Measurements from ENCODE around the gene CNST. TPM values are rescaled to one million over a fixed set of nuclear protein-coding genes. Genes with fewer than 3 reads are reported as not detected.

Gene CNST, protein sequence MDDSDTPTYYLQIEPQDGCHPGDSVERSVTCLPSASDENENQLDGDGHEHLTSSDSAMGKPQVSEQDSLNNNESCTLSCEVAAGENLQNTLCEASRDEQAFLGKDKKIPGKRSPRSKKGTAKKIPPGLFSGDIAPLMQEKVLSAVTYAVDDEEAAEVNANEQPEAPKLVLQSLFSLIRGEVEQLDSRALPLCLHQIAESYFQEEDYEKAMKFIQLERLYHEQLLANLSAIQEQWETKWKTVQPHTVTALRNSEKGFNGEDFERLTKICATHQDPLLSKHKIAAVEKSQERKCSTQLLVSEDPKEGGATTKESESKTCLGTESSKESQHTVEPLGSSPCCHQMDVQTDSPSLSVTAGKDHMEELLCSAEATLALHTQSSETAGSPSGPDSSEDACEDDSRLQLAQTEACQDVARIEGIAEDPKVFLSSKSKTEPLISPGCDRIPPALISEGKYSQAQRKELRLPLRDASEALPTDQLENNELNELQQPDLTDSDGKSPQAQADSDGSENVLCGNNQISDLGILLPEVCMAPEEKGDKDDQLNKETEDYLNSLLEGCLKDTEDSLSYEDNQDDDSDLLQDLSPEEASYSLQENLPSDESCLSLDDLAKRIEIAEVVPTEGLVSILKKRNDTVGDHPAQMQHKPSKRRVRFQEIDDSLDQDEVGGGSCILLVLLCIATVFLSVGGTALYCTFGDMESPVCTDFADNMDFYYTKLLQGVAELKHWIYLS
- polyA plus RNA-seq (2012; ENCODE audit: insufficient read depth, insufficient read length, low read depth) = 20.5 TPM

DNA sequence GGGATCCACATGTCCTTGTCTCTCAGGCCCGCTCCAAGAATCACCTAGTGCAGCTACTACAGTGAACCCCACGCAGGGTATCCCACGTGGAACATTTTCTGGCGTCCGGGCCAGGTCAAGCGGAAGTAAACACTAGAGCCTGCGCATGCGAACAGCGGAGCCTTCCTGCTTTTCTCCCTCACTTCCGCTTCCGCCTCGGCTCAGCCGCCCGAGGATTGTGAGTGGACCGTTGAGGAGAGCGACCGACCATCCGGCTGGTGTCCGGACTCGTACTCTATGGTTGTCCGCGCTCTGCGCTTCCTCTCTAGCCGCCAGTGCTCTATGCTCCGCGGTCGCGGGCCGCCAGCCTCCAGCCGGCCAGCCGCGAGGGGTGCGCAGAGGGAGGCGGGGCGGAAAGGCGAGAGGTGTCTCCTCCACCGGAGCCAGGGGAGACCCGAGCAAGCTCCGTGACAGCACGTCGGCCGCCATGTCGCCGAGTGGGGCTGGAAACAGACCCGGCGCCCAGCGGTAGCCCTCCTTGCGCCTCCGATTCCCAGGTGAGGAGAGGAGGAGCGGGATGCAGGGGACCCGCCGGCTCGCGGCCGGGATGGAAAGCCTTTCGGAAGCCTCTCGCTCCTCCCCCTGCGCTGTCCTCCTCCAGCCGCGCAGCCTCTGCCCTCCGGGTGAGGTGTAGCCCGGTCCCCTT, at the start of gene CNST, which contains the start of gene TFB2M:
Gene CNST, plus strand, starts transcription at position 329 of the 685 bp plus-strand sequence. CDS start 25,107 bp downstream, outside the sequence.
Gene TFB2M, minus strand, starts transcription at position 134 of the 685 bp plus-strand sequence. Its CDS starts 123 bp downstream, at position 11.
- no peaks in the 10 kb centered on the region for H3K9me3 ChIP-seq
- peak; percentile 98 for DNase-seq
- peaks cover 15% of the 10 kb centered on the region for H3K36me3 ChIP-seq
- TF ChIP-seq, protein P1, sequence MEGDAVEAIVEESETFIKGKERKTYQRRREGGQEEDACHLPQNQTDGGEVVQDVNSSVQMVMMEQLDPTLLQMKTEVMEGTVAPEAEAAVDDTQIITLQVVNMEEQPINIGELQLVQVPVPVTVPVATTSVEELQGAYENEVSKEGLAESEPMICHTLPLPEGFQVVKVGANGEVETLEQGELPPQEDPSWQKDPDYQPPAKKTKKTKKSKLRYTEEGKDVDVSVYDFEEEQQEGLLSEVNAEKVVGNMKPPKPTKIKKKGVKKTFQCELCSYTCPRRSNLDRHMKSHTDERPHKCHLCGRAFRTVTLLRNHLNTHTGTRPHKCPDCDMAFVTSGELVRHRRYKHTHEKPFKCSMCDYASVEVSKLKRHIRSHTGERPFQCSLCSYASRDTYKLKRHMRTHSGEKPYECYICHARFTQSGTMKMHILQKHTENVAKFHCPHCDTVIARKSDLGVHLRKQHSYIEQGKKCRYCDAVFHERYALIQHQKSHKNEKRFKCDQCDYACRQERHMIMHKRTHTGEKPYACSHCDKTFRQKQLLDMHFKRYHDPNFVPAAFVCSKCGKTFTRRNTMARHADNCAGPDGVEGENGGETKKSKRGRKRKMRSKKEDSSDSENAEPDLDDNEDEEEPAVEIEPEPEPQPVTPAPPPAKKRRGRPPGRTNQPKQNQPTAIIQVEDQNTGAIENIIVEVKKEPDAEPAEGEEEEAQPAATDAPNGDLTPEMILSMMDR (IDR thresholded peaks at IDR 0.05; ENCODE audit: low read depth, low read length) = no peak
- no peaks in the 10 kb centered on the region for H3K4me1 ChIP-seq
- H3K27me3 ChIP-seq = no peaks in the 10 kb centered on the region
- peak within 1 kb of the TSS; percentile 97 for H3K4me3 ChIP-seq (ENCODE audit: low read depth, low read length)

DNA sequence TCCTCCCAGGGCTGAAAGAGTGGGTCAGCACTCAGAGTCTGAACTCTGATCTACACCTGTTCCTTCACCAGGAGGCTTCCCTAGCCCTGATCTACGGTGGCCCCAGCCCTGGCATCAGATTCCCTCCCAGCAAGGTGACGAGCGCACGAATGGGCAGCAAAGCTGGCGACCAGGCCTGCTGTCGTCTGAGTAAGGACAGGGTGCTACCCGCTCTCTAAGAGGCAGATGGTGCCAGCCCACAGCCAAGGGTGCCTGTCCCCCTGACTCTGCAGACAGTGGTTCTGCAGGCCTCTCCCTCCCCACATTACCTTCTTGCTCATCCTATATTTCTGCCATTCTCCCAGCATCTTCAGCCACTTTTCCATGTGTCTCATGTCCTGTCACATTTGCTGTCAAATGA, 48.9 kb upstream of the CNST start:
- DNase-seq = no peak
- TF ChIP-seq, protein P1 (IDR thresholded peaks at IDR 0.05; ENCODE audit: low read depth, low read length) = no peak
- Histone ChIP-seq H3K4me1 (no peaks in the 10 kb centered on the region), H3K27me3 (no peaks in the 10 kb centered on the region), H3K9me3 (peaks cover 14% of the 10 kb centered on the region), H3K36me3 (no peaks in the 10 kb centered on the region), H3K4me3 (ENCODE audit: low read depth, low read length) (no peak overlapping the region)

DNA sequence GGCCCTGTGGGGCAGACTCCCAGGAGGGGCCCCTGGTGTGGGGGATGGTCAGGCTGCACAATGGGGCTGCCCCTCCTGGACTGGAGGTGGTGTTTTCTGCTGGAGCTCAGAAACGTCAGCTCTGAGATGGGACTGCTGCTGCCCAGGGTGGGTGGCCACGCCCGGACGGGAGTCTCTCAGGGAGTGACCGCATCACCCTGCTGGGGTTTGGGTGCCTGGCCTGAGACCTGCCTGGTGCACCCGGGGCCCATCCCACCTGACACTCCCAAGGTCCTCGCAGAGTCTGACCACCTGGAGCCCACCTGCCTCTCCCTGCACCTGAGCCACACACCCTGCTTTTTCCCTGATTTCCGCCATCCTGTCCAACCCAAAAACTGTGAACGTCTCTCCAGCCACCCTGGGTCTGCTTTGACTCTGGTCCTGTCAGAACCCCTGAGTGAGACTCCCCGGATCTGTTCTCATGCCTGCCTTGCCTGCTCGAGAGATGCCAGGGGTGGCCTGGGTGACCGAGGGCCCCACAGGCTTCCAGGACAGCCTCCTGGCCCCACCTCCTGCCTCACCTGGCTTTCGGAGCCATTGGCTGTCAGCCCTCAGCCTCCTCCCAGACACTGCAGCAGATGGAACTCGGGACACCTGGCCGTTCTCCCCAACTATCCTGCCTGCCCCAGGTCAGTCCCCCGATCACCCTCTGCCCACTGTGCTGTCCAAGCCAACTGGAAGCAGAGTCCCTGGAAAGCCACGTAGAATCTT, 47.6 kb upstream of the CNST start:
- TF ChIP-seq, protein P1 (IDR thresholded peaks at IDR 0.05; ENCODE audit: low read depth, low read length) = no peak
- no peak for DNase-seq
- Histone ChIP-seq H3K4me1 (no peaks in the 10 kb centered on the region), H3K36me3 (no peaks in the 10 kb centered on the region), H3K27me3 (no peaks in the 10 kb centered on the region), H3K4me3 (ENCODE audit: low read depth, low read length) (no peak overlapping the region), H3K9me3 (peaks cover 12% of the 10 kb centered on the region)

DNA sequence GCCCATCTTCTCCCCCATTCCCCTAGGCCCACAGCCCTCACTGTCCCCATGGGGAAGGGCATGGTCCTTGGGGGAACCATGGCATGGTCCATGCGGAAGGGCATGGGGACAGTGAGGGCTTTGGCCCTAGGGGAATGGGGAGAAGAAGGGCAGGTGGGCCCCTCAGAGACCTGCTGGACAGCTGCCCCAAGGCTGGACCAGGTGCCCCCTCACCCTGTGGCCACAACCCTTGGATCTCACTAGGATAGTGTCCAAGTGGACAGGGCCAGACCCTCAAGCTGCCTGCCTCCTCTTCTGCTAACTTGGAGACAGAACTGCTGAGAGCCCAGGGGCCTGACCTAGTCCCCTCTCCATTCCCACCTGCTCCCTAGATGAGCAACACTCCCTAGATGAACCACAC, 46.7 kb upstream of the CNST start:
- no peaks in the 10 kb centered on the region for H3K27me3 ChIP-seq

DNA sequence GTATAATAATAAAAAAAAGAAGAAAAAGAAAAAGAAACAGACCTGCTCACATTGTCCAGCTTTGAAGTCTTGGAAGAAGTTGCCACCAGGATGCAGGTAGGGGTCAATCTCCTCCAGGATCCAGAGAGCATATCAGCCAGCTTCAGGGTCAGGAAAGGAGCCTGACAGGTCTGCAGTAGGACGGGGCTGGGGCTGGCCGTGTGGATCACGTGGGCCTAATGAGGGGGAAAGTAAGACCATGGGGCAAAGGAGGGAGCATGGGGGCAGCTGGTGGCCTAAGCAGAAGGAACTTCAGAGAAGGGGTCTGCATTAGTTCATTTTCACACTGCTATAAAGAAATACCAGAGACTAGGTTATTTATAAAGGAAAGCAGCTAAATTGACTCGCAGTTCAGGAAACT, 39.9 kb upstream of the CNST start:
- no peaks in the 10 kb centered on the region; the same call in 1 of the 2 replicates for H3K9me3 ChIP-seq
- no peaks in the 10 kb centered on the region for H3K4me1 ChIP-seq
- H3K27me3 ChIP-seq = no peaks in the 10 kb centered on the region
- TF ChIP-seq, protein P1 (IDR thresholded peaks at IDR 0.05; ENCODE audit: low read depth, low read length) = no peak
- DNase-seq = no peak
- no peak overlapping the region for H3K4me3 ChIP-seq (ENCODE audit: low read depth, low read length)
- no peaks in the 10 kb centered on the region; the same call in 1 of the 2 replicates for H3K36me3 ChIP-seq

More for the DNA sequence above, 46.7 kb upstream of the CNST start:
- Histone ChIP-seq H3K4me1 (no peaks in the 10 kb centered on the region), H3K4me3 (ENCODE audit: low read depth, low read length) (no peak overlapping the region), H3K9me3 (peaks cover 6% of the 10 kb centered on the region), H3K36me3 (no peaks in the 10 kb centered on the region)
- TF ChIP-seq, protein P1 (IDR thresholded peaks at IDR 0.05; ENCODE audit: low read depth, low read length) = no peak
- DNase-seq = no peak
